Neural cell (in vitro differentiated cells): Measurements from ENCODE around the gene GLIPR1L2. TPM values are rescaled to one million over a fixed set of nuclear protein-coding genes. Genes with fewer than 3 reads are reported as not detected.
A peak's percentile ranks its signal among the peaks of the same experiment; 100 is the strongest.

Source experiments
- H2AFZ ChIP-seq: fragments of 200-600, 300-800 bp; sonication (generic), shearing (Covaris generic); 2 replicates; pipeline ENCODE4 v1.6.0; 2014; ENCODE audit warnings: low read depth, mild to moderate bottlenecking, antibody characterized with exemption, low read length, moderate library complexity
- H3F3A ChIP-seq: fragments of 200-600 bp; shearing (Covaris generic); 2 replicates; pipeline ENCODE4 v1.6.1; 2016; ENCODE audit warnings: mild to moderate bottlenecking, moderate library complexity, mixed read lengths, antibody characterized with exemption, low read length; ENCODE audit not compliant: insufficient read depth, poor library complexity, severe bottlenecking
- H3K27ac ChIP-seq: fragments of 200-600, 300-800 bp; sonication (generic), shearing (Covaris generic); 2 replicates; pipeline ENCODE4 v1.5.1; 2014; ENCODE audit warnings: mild to moderate bottlenecking, low read length, moderate library complexity
- H3K27me3 ChIP-seq: fragments of 300-800, 200-600 bp; sonication (generic), shearing (Covaris generic); 2 replicates; pipeline ENCODE4 v1.6.0; 2014; ENCODE audit warnings: mild to moderate bottlenecking, low read depth, low read length, moderate library complexity; ENCODE audit not compliant: insufficient read depth
- H3K36me3 ChIP-seq: fragments of 300-800, 200-600 bp; sonication (generic), shearing (Covaris generic); 2 replicates; pipeline ENCODE4 v1.5.1; 2014; ENCODE audit warnings: mild to moderate bottlenecking, antibody characterized with exemption, low read length, moderate library complexity; ENCODE audit not compliant: insufficient read depth
- H3K4me2 ChIP-seq: fragments of 300-800, 200-600 bp; sonication (generic), shearing (Covaris generic); 2 replicates; pipeline ENCODE4 v1.6.0; 2014; ENCODE audit warnings: mild to moderate bottlenecking, low read length
- H3K4me3 ChIP-seq: fragments of 300-800, 200-600 bp; sonication (generic), shearing (Covaris generic); 2 replicates; pipeline ENCODE4 v1.5.1; 2014; ENCODE audit warnings: mild to moderate bottlenecking, low read length, moderate library complexity
- H3K79me2 ChIP-seq: fragments of 200-600 bp; shearing (Covaris generic); replicated peaks from 2 replicates; pipeline ENCODE4 v1.6.0; 2014; ENCODE audit warnings: mild to moderate bottlenecking, low read length, moderate library complexity; ENCODE audit not compliant: insufficient read depth
- H3K9ac ChIP-seq: fragments of 300-800, 200-600 bp; sonication (generic), shearing (Covaris generic); 2 replicates; pipeline ENCODE4 v1.6.1; 2016; ENCODE audit warnings: mild to moderate bottlenecking, low read length, mixed read lengths
- H3K9me2 ChIP-seq: fragments of 200-600 bp; shearing (Covaris generic); 2 replicates; pipeline ENCODE4 v1.6.1; 2016; ENCODE audit warnings: mild to moderate bottlenecking, low read length, mixed read lengths; ENCODE audit not compliant: insufficient read depth
- H3K9me3 ChIP-seq: fragments of 200-600, 300-800 bp; sonication (generic), shearing (Covaris generic); 2 replicates; pipeline ENCODE4 v1.6.1; 2016; ENCODE audit warnings: mild to moderate bottlenecking, mixed run types, low read length, moderate library complexity, mixed read lengths
- H4K20me1 ChIP-seq: fragments of 200-600 bp; shearing (Covaris generic); 2 replicates; pipeline ENCODE4 v1.6.1; 2016; ENCODE audit warnings: mild to moderate bottlenecking, mixed run types; ENCODE audit not compliant: insufficient read depth
- CTCF ChIP-seq: fragments of 450-650 bp; IDR thresholded peaks from 2 replicates; pipeline ENCODE4 v1.5.1; 2014; ENCODE audit warnings: antibody characterized with exemption, mild to moderate bottlenecking, moderate library complexity; ENCODE audit not compliant: poor library complexity, severe bottlenecking
- EP300 ChIP-seq: fragments of 450-650 bp; conservative IDR thresholded peaks from 2 replicates; pipeline ENCODE4 v1.6.1; 2014; ENCODE audit warnings: antibody characterized with exemption, mild to moderate bottlenecking, moderate library complexity; ENCODE audit not compliant: poor library complexity, severe bottlenecking
- EZH2 ChIP-seq: fragments of 200-600, 300-800 bp; shearing (Covaris generic), sonication (generic); IDR thresholded peaks from 2 replicates; pipeline ENCODE4 v1.6.1; 2014; ENCODE audit warnings: antibody characterized with exemption, low read length, borderline replicate concordance, mild to moderate bottlenecking; ENCODE audit not compliant: insufficient read depth, poor library complexity, severe bottlenecking
- MXI1 ChIP-seq: fragments of 450-650 bp; conservative IDR thresholded peaks from 2 replicates; pipeline ENCODE4 v1.6.1; 2014; ENCODE audit warnings: antibody characterized with exemption, mild to moderate bottlenecking; ENCODE audit not compliant: poor library complexity, severe bottlenecking
- POLR2AphosphoS5 ChIP-seq: IDR thresholded peaks from 2 replicates; pipeline ENCODE4 v1.6.1; 2012
- RAD21 ChIP-seq: fragments of 450-650 bp; conservative IDR thresholded peaks from 2 replicates; pipeline ENCODE4 v1.6.1; 2014; ENCODE audit warnings: antibody characterized with exemption, mild to moderate bottlenecking, moderate library complexity
- REST ChIP-seq: IDR thresholded peaks from 2 replicates; pipeline ENCODE4 v1.6.1; 2012; ENCODE audit warnings: borderline replicate concordance
- SMC3 ChIP-seq: fragments of 450-650 bp; conservative IDR thresholded peaks from 2 replicates; pipeline ENCODE4 v1.6.1; 2014; ENCODE audit warnings: antibody characterized with exemption, mild to moderate bottlenecking, moderate library complexity; ENCODE audit not compliant: poor library complexity
- TAF1 ChIP-seq: IDR thresholded peaks from 2 replicates; pipeline ENCODE4 v1.6.1; 2012; ENCODE audit warnings: low read depth
- polyA plus RNA-seq: library from polyadenylated mRNA; depleted of rRNA; stranded (reverse); fragments of >200 nt; gene quantifications from 2 replicates; pipeline ENCODE4 v1.2.3, GENCODE V29; 2014

Gene GLIPR1L2
- polyA plus RNA-seq, 1 donor from 2014 or later = 0.89 TPM

GRCh38 chr12:75389706-75390105, 1.2 kb upstream of the GLIPR1L2 start:
- TF ChIP-seq EP300 = no peak
- no peak for TF ChIP-seq POLR2AphosphoS5
- TF ChIP-seq CTCF = no peak
- no peak for TF ChIP-seq RAD21
- TF ChIP-seq EZH2 = no peak
- no peak for TF ChIP-seq MXI1
- no peak for TF ChIP-seq SMC3
- TF ChIP-seq REST = no peak
- TF ChIP-seq TAF1 = no peak
- Histone ChIP-seq H3K4me3 (no peak overlapping the region), H3F3A (no peaks in the 10 kb centered on the region), H3K4me2 (no peak overlapping the region), H3K27me3 (no peaks in the 10 kb centered on the region), H3K9me2 (no peaks in the 10 kb centered on the region), H3K9ac (no peak overlapping the region), H3K27ac (no peak overlapping the region), H4K20me1 (no peaks in the 10 kb centered on the region), H2AFZ (no peak overlapping the region), H3K9me3 (no peaks in the 10 kb centered on the region), H3K36me3 (no peaks in the 10 kb centered on the region), H3K79me2 (no peaks in the 10 kb centered on the region)

- no peak overlapping the region for H3K27ac ChIP-seq
- no peaks in the 10 kb centered on the region for H3K79me2 ChIP-seq
- H2AFZ ChIP-seq = no peak overlapping the region
- H3K9me2 ChIP-seq = no peaks in the 10 kb centered on the region
- no peak overlapping the region for H3K9ac ChIP-seq
- TF ChIP-seq TAF1 = no peak
- TF ChIP-seq CTCF = no peak
- TF ChIP-seq REST = no peak
- TF ChIP-seq EP300 = no peak
- TF ChIP-seq RAD21 = no peak
- TF ChIP-seq MXI1 = no peak
- TF ChIP-seq SMC3 = no peak
- TF ChIP-seq POLR2AphosphoS5 = no peak
- TF ChIP-seq EZH2 = no peak
- peak overlapping the region; percentile 62 for H3K4me3 ChIP-seq
- H3K36me3 ChIP-seq = no peaks in the 10 kb centered on the region
- no peaks in the 10 kb centered on the region for H3K9me3 ChIP-seq
- H3F3A ChIP-seq = no peaks in the 10 kb centered on the region
- H3K4me2 ChIP-seq = no peak overlapping the region
- no peaks in the 10 kb centered on the region for H4K20me1 ChIP-seq
- no peaks in the 10 kb centered on the region for H3K27me3 ChIP-seq
These were observed 562 bp upstream of the GLIPR1L2 start for GRCh38 chr12:75390156-75390898.
